Vagina (tissue), 2 donors: ENCODE measurements around the gene ZSCAN23. TPM values are rescaled to one million over a fixed set of nuclear protein-coding genes. Genes with fewer than 3 reads are reported as not detected.

Source experiments
- DNase-seq, 2 donors: peaks; one replicate each; pipeline ENCODE4 v3.0.0-alpha.2; 2017; ENCODE audit errors: extremely low spot score in 2 of 2
- H3K27ac ChIP-seq: fragments of 200-600 bp; sonication (generic); one replicate; pipeline ENCODE4 v1.5.1; 2019
- H3K27me3 ChIP-seq: fragments of 200-600 bp; sonication (generic); one replicate; pipeline ENCODE4 v1.5.1; 2019
- H3K36me3 ChIP-seq, 2 donors: fragments of 200-600 bp; sonication (generic); one replicate each; pipeline ENCODE4 v1.5.1; 2017 to 2019
- H3K4me1 ChIP-seq: fragments of 200-600 bp; sonication (generic); one replicate; pipeline ENCODE4 v1.5.1; 2019
- H3K4me3 ChIP-seq, 2 donors: fragments of 200-600 bp; sonication (generic); 1 replicate in 1 of 2; 2 replicates in 1 of 2; pipeline ENCODE4 v1.5.1; 2016 to 2019
- H3K9me3 ChIP-seq: fragments of 200-600 bp; sonication (generic); one replicate; pipeline ENCODE4 v1.5.1; 2019
- POLR2A ChIP-seq, 2 donors: fragments of 450-650 bp; IDR thresholded peaks; one replicate each; pipeline ENCODE4 v1.6.1; 2017; ENCODE audit warnings: antibody characterized with exemption in 2 of 2, mild to moderate bottlenecking in 2 of 2, moderate library complexity in 2 of 2
- POLR2AphosphoS5 ChIP-seq, 2 donors: sonication (generic); formaldehyde crosslinking; IDR thresholded peaks; one replicate each; pipeline ENCODE4 v1.9.0; 2017; ENCODE audit warnings: antibody characterized with exemption in 2 of 2, mild to moderate bottlenecking in 2 of 2, low read depth in 1 of 2; ENCODE audit not compliant: insufficient read depth in 1 of 2
- intact Hi-C: fragments of 100-400 bp; cut with DNase I; formaldehyde crosslinking; loops from one replicate; pipeline ENCODE4 v1.15.1; 2023
- total RNA-seq: library from RNA; depleted of rRNA; stranded (reverse); fragments of >200 nt; gene quantifications from one replicate; pipeline ENCODE4 v1.2.3, GENCODE V29; 2016
- TF ChIP-seq, protein P1 (sequence below), 3 experiments: fragments of 450-650 bp in 2 of 3; fragments of 200-600 bp in 1 of 3; sonication (generic) in 1 of 3; IDR thresholded peaks; one replicate each; pipeline ENCODE4 v1.5.1; 2017 to 2019; ENCODE audit warnings: antibody characterized with exemption in 3 of 3, mild to moderate bottlenecking in 2 of 3, moderate library complexity in 2 of 3

ZSCAN23 gene
- total RNA-seq, result 0.98 TPM

DNA sequence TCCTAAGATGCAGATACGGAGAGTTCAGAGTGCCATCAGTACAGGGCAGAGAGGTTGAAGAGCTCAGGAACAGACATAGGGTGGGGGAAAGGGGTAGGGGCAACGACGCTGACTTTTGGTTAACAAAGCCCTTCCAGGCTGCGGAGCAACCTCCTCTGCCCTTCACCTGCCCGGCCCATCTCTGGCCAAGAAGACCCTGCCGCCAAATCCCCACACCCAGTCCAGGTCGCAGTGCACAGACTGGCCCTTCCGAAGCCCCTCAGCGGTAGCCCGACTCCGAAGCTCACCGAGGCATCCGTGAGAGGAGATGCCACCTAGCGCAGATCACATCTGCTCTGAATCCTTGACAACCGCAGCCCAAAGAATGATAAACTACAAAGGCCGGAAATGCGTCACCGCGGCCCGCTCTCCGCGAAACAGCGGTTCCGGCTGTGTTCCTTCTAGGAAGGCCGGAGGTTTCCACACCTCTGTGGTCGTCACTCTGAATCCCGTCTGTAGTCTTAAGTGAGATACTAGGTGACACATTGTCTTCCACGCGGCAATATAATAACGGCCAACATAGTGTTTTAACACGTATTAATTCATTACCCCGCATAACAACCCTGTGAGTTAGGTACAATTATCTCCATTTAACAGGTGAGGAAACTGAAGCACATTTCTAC, at the start of gene ZSCAN23:
TSS of gene ZSCAN23 (minus strand) at position 380 of the 662 bp plus-strand sequence. CDS start 7,225 bp downstream, outside the sequence.
- peak within 1 kb of the TSS; percentile 50 to 68 for H3K4me3 ChIP-seq
- H3K27ac ChIP-seq, result no peak within 1 kb of the TSS
- intact Hi-C loops, result no loop called here
- peaks cover 11% of the 10 kb centered on the region for H3K4me1 ChIP-seq
- H3K36me3 ChIP-seq, result no peaks in the 10 kb centered on the region
- DNase-seq, result no peak
- no peaks in the 10 kb centered on the region for H3K9me3 ChIP-seq
- TF ChIP-seq POLR2A (IDR thresholded peaks at IDR 0.05) (peak in 1 of 2 donors; percentile 21), POLR2AphosphoS5 (IDR thresholded peaks at IDR 0.05; ENCODE audit: insufficient read depth in 1 of 2, low read depth in 1 of 2) (peak in 1 of 2 donors; percentile 67)
- TF ChIP-seq, protein P1, sequence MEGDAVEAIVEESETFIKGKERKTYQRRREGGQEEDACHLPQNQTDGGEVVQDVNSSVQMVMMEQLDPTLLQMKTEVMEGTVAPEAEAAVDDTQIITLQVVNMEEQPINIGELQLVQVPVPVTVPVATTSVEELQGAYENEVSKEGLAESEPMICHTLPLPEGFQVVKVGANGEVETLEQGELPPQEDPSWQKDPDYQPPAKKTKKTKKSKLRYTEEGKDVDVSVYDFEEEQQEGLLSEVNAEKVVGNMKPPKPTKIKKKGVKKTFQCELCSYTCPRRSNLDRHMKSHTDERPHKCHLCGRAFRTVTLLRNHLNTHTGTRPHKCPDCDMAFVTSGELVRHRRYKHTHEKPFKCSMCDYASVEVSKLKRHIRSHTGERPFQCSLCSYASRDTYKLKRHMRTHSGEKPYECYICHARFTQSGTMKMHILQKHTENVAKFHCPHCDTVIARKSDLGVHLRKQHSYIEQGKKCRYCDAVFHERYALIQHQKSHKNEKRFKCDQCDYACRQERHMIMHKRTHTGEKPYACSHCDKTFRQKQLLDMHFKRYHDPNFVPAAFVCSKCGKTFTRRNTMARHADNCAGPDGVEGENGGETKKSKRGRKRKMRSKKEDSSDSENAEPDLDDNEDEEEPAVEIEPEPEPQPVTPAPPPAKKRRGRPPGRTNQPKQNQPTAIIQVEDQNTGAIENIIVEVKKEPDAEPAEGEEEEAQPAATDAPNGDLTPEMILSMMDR (IDR thresholded peaks at IDR 0.05), result no peak
- H3K27me3 ChIP-seq, result no peaks in the 10 kb centered on the region

DNA sequence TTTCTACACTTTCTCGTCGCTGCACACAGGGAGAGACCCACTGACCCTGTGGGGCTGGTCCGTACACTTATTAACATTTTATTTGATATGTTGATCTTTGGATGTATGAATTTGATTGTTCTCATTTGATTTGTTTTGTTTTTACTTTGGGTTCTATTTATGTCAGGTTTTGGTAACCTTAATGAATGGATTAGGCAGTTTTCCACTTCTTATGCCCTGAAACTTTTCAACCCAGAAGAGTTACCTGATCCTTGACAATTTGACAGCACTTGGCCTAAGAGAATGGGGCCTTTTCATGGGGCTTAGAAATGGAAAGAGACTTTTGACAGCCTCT, 48.7 kb upstream of the ZSCAN23 start:
- H3K27ac ChIP-seq, result no peak overlapping the region
- no peak overlapping the region for H3K4me3 ChIP-seq
- no peaks in the 10 kb centered on the region for H3K27me3 ChIP-seq
- DNase-seq, result no peak
- no peaks in the 10 kb centered on the region for H3K4me1 ChIP-seq
- H3K9me3 ChIP-seq, result no peaks in the 10 kb centered on the region
- H3K36me3 ChIP-seq, result no peaks in the 10 kb centered on the region
- TF ChIP-seq, protein P1 (IDR thresholded peaks at IDR 0.05), result no peak
- TF ChIP-seq POLR2AphosphoS5 (IDR thresholded peaks at IDR 0.05; ENCODE audit: insufficient read depth in 1 of 2, low read depth in 1 of 2), result no peak
- no peak for TF ChIP-seq POLR2A (IDR thresholded peaks at IDR 0.05)
- intact Hi-C loops, result no loop called here

- no peaks in the 10 kb centered on the region for H3K9me3 ChIP-seq
- H3K27ac ChIP-seq, result peak overlapping the region; percentile 79
- no peaks in the 10 kb centered on the region for H3K27me3 ChIP-seq
- H3K36me3 ChIP-seq, result no peaks in the 10 kb centered on the region
- DNase-seq, result no peak
- H3K4me1 ChIP-seq, result no peaks in the 10 kb centered on the region
- intact Hi-C loops, result no loop called here
- H3K4me3 ChIP-seq, result peak overlapping the region; percentile 41 to 47
- TF ChIP-seq, protein P1 (IDR thresholded peaks at IDR 0.05), result no peak
- no peak for TF ChIP-seq POLR2A (IDR thresholded peaks at IDR 0.05)
- TF ChIP-seq POLR2AphosphoS5 (IDR thresholded peaks at IDR 0.05; ENCODE audit: insufficient read depth in 1 of 2, low read depth in 1 of 2), result no peak
These were observed 47.1 kb upstream of the ZSCAN23 start for GRCh38 chr6:28490205-28490890.

DNA sequence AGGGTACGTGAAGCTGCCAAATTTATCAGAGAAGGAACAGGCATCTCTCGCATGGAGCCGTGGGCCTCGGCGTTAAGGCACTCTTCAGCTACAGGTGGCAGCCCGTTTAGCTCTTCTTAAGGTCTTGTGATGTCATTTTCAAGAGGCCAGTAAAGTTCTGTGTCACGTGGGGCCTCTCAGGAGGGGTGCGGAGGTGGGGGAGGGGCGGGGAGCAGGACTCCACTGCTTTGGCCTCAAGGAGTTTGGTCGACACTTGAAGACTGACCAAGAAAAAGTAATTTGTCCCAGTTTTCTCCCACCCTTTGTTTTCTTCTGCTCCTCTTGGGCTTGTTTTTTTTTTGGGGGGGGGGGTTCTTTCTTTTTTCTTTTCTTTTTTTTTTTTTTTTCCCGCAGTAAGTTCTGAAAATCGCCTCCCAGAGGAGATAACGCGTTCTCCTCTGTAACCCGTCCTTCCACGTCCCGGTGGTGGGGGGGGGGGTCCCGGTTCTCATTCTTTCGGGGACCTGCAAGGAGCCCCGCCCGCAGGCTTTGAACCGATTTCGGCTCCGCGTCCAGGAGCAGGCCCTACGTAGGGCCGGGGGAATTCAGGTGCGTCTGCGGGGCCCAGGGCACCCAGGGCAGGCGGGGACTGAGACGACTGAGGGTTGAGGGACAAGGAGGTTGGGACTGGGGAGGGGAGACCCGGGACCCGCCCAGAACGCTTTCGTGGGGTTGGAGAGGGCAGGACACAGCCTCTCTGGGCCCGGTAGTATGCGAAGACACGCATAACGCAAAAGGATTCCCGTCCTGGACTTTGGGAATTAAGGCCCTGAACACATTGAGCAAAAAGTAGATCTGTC, 46.3 kb upstream of the ZSCAN23 start:
- Histone ChIP-seq H3K36me3 (no peaks in the 10 kb centered on the region), H3K27ac (peak overlapping the region; percentile 79), H3K9me3 (no peaks in the 10 kb centered on the region), H3K27me3 (no peaks in the 10 kb centered on the region), H3K4me3 (peak overlapping the region; percentile 41 to 47), H3K4me1 (no peaks in the 10 kb centered on the region)
- peak in 1 of 2 donors; percentile 89 for DNase-seq
- TF ChIP-seq POLR2A (IDR thresholded peaks at IDR 0.05) (no peak), POLR2AphosphoS5 (IDR thresholded peaks at IDR 0.05; ENCODE audit: insufficient read depth in 1 of 2, low read depth in 1 of 2) (peak in 1 of 2 donors; percentile 70)
- TF ChIP-seq, protein P1 (IDR thresholded peaks at IDR 0.05), result no peak
- intact Hi-C loops, result no loop called here
